HepG2 (cell line): ENCODE measurements around the gene HAUS2. TPM values are rescaled to one million over a fixed set of nuclear protein-coding genes. Genes with fewer than 3 reads are reported as not detected.

Experiments
- ELF1 ChIP-seq: sonication (generic); formaldehyde crosslinking; IDR thresholded peaks from 2 replicates; pipeline ENCODE4 v1.4.0; 2020; ENCODE audit warnings: missing genetic modification reagents
- ELF4 ChIP-seq: sonication (generic); formaldehyde crosslinking; IDR thresholded peaks from 2 replicates; pipeline ENCODE4 v1.5.0; 2020; ENCODE audit warnings: missing genetic modification reagents, mild to moderate bottlenecking, moderate library complexity, borderline replicate concordance
- KDM5B ChIP-seq: sonication (generic); formaldehyde crosslinking; IDR thresholded peaks from 2 replicates; pipeline ENCODE4 v1.4.0; 2020; ENCODE audit warnings: missing genetic modification reagents, mild to moderate bottlenecking, borderline replicate concordance
- MIER3 ChIP-seq: IDR thresholded peaks from 2 replicates; pipeline ENCODE4 v1.6.1; 2016; ENCODE audit warnings: missing compliant biosample characterization, borderline replicate concordance
- MNT ChIP-seq: fragments of 450-650 bp; IDR thresholded peaks from 2 replicates; pipeline ENCODE4 v1.6.1; 2016
- PAXIP1 ChIP-seq: sonication (generic); formaldehyde crosslinking; conservative IDR thresholded peaks from 2 replicates; pipeline ENCODE4 v1.4.0; 2020; ENCODE audit warnings: mild to moderate bottlenecking, missing genetic modification reagents, moderate library complexity
- SIN3B ChIP-seq: fragments of 150-350 bp; IDR thresholded peaks from 2 replicates; pipeline ENCODE4 v1.6.1; 2014; ENCODE audit warnings: low read length
- TP53 ChIP-seq: sonication (generic); formaldehyde crosslinking; conservative IDR thresholded peaks from 2 replicates; pipeline ENCODE4 v1.4.0; 2020; ENCODE audit warnings: missing genetic modification reagents
- ZNF407 ChIP-seq: sonication (generic); formaldehyde crosslinking; IDR thresholded peaks from one replicate; pipeline ENCODE4 v1.5.1; 2020; ENCODE audit warnings: mild to moderate bottlenecking, missing genetic modification reagents; ENCODE audit errors: not compliant biosample characterization
- ZNF503 ChIP-seq: sonication (generic); formaldehyde crosslinking; IDR thresholded peaks from 2 replicates; pipeline ENCODE4 v1.4.0; 2020; ENCODE audit warnings: missing genetic modification reagents
- ZNF749 ChIP-seq: sonication (generic); formaldehyde crosslinking; IDR thresholded peaks from 2 replicates; pipeline ENCODE4 v1.8.0; 2022; ENCODE audit warnings: mild to moderate bottlenecking, missing genetic modification reagents, moderate library complexity, borderline replicate concordance
- polyA plus RNA-seq, 8 experiments: library from polyadenylated mRNA; depleted of rRNA in 3 of 8; stranded (reverse) in 7 of 8; unstranded in 1 of 8; fragments of >200 nt; fragmentation: Illumina TruSeq in 4 of 8; extraction: Trizol in 4 of 8; gene quantifications; 2 replicates each; pipeline versions ENCODE4 v1.2.1 to v1.2.3, GENCODE V29; 2011 to 2016; ENCODE audit warnings: low read depth in 4 of 8, missing spikeins in 1 of 8, mixed read lengths in 1 of 8; ENCODE audit not compliant: insufficient read depth in 1 of 8
- total RNA-seq, 5 experiments: library from RNA; depleted of rRNA; stranded (reverse); fragments of >200 nt; fragmentation: Illumina TruSeq; extraction: Trizol; gene quantifications; 2 replicates each; pipeline ENCODE4 v1.2.3, GENCODE V29; 2016; ENCODE audit warnings: low read depth in 1 of 5

Gene HAUS2
- total and polyA plus RNA-seq, 2 of the 13 experiments (the other 11 are each of a cell fraction or from before 2014, with no cell fraction given) = 11.6 to 32.9 TPM

GRCh38 chr15:42591238-42591934, 42.7 kb downstream of the HAUS2 start (continued):
- TF ChIP-seq ZNF407 (CRISPR knock-in tag) (no peak), MNT (no peak), SIN3B (no peak), ELF1 (peak; percentile 38; the same call in 1 of the 2 replicates), ZNF503 (CRISPR knock-in tag) (no peak; the same call in 1 of the 2 replicates), ZNF749 (CRISPR knock-in tag) (no peak), MIER3 (CRISPR knock-in tag) (no peak), ELF4 (CRISPR knock-in tag) (peak; percentile 44; the same call in 1 of the 2 replicates), TP53 (CRISPR knock-in tag) (no peak), PAXIP1 (0 out of 2 replicates have a peak, but pooled peaks have one; percentile 26), KDM5B (no peak)
